ENCODE data around the gene SHB.

Gene SHB

GRCh38 chr9:38017149-38017884, 51.7 kb downstream of the SHB start:
- Histone ChIP-seq H3K36me3 (ENCODE audit: control insufficient read depth in 2 of 2, insufficient read depth in 1 of 2, low read length in 2 of 2) (peaks cover 0 to 47% of the 10 kb centered on the region in 2 experiments; a peak in 1 of 3 replicates), H3K27ac (ENCODE audit: extremely low read depth, low read depth, low read length) (no peak overlapping the region), H3K9me3 (ENCODE audit: control insufficient read depth, insufficient read depth, low read depth, low read length) (no peaks in the 10 kb centered on the region), H3K4me1 (ENCODE audit: control insufficient read depth, insufficient read depth, low read length) (peaks cover 13% of the 10 kb centered on the region), H3K4me3 (ENCODE audit: low read depth, low read length) (no peak overlapping the region)
- CTCF ChIA-PET, result interaction anchor here (0.5 to 1.6 kb wide), 6 partner anchors 69 to 310 kb away, joined by 3 to 4 read pairs (median 3); no protein-coding TSS in a partner anchor
- TF ChIP-seq ZFP69B (tag by site-specific recombination; IDR thresholded peaks at IDR 0.05) (no peak), HOXD13 (CRISPR knock-in tag; IDR thresholded peaks at IDR 0.05; ENCODE audit: borderline replicate concordance) (no peak), ZNF623 (tag by site-specific recombination; IDR thresholded peaks at IDR 0.05) (no peak)
- POLR2A ChIA-PET, result interaction anchor here (0.8 to 0.9 kb wide), 2 partner anchors 11 to 52 kb away, joined by 3 read pairs; partner anchors contain the start of gene SHB

GRCh38 chr9:38016375-38017135, 52.5 kb downstream of the SHB start:
- TF ChIP-seq ZNF404 (tag by site-specific recombination; IDR thresholded peaks at IDR 0.05) (no peak), SP7 (tag by site-specific recombination; IDR thresholded peaks at IDR 0.05) (no peak), ZNF600 (tag by site-specific recombination; IDR thresholded peaks at IDR 0.05) (peak; percentile 49; the same call in 1 of the 2 replicates), OSR2 (tag by site-specific recombination; IDR thresholded peaks at IDR 0.05) (no peak), ZBTB17 (tag by site-specific recombination; IDR thresholded peaks at IDR 0.05) (no peak)
- ChIA-PET POLR2A (interaction anchor here (0.8 to 0.9 kb wide), 2 partner anchors 12 to 53 kb away, joined by 3 read pairs; partner anchors contain the start of gene SHB), CTCF (interaction anchor here (0.5 to 1.6 kb wide), 5 partner anchors 70 to 710 kb away, joined by 3 to 4 read pairs (median 3); no protein-coding TSS in a partner anchor)
- no peak overlapping the region for H3K4me3 ChIP-seq (ENCODE audit: low read depth, low read length)
- H3K27ac ChIP-seq (ENCODE audit: extremely low read depth, low read depth, low read length), result no peak overlapping the region
- peaks cover 13% of the 10 kb centered on the region for H3K4me1 ChIP-seq (ENCODE audit: control insufficient read depth, insufficient read depth, low read length)
- peaks cover 0 to 46% of the 10 kb centered on the region in 2 experiments; a peak in 1 of 3 replicates for H3K36me3 ChIP-seq (ENCODE audit: control insufficient read depth in 2 of 2, insufficient read depth in 1 of 2, low read length in 2 of 2)
- H3K9me3 ChIP-seq (ENCODE audit: control insufficient read depth, insufficient read depth, low read depth, low read length), result no peaks in the 10 kb centered on the region

GRCh38 chr9:38015906-38016305, 53.1 kb downstream of the SHB start:
- peaks cover 13% of the 10 kb centered on the region for H3K4me1 ChIP-seq (ENCODE audit: control insufficient read depth, insufficient read depth, low read length)
- H3K27ac ChIP-seq (ENCODE audit: extremely low read depth, low read depth, low read length), result no peak overlapping the region
- H3K4me3 ChIP-seq (ENCODE audit: low read depth, low read length), result no peak overlapping the region
- no peak for TF ChIP-seq SP2 (tag by site-specific recombination; IDR thresholded peaks at IDR 0.05)
- TF ChIP-seq ZNF10 (tag by site-specific recombination; IDR thresholded peaks at IDR 0.05), result no peak
- TF ChIP-seq ZNF692 (tag by site-specific recombination; IDR thresholded peaks at IDR 0.05), result no peak
- no peak for TF ChIP-seq ZNF423 (tag by site-specific recombination; IDR thresholded peaks at IDR 0.05)
- TF ChIP-seq ZNF654 (tag by site-specific recombination; IDR thresholded peaks at IDR 0.05; ENCODE audit: low read depth), result no peak
- TF ChIP-seq ZNF658 (tag by site-specific recombination; IDR thresholded peaks at IDR 0.05), result no peak
- no peak for TF ChIP-seq ATF2 (tag by site-specific recombination; IDR thresholded peaks at IDR 0.05; ENCODE audit: low read depth)
- TF ChIP-seq HOXC10 (CRISPR knock-in tag; IDR thresholded peaks at IDR 0.05), result no peak
- no peak for TF ChIP-seq ZFHX2 (tag by site-specific recombination; conservative IDR thresholded peaks at IDR 0.05)
- TF ChIP-seq KLF1 (tag by site-specific recombination; IDR thresholded peaks at IDR 0.05), result no peak
- TF ChIP-seq ZNF791 (tag by site-specific recombination; IDR thresholded peaks at IDR 0.05), result no peak
- TF ChIP-seq ZNF174 (tag by site-specific recombination; IDR thresholded peaks at IDR 0.05), result no peak
- TF ChIP-seq KLF16 (tag by site-specific recombination; IDR thresholded peaks at IDR 0.05), result no peak
- no peak for TF ChIP-seq ZNF23 (tag by site-specific recombination; IDR thresholded peaks at IDR 0.05; ENCODE audit: borderline replicate concordance)
- no peak for TF ChIP-seq ZNF184 (tag by site-specific recombination; IDR thresholded peaks at IDR 0.05)
- no peak for TF ChIP-seq ZNF777 (tag by site-specific recombination; IDR thresholded peaks at IDR 0.05; ENCODE audit: borderline replicate concordance)
- no peak for TF ChIP-seq ZSCAN16 (tag by site-specific recombination; IDR thresholded peaks at IDR 0.05)
- TF ChIP-seq ZNF16 (tag by site-specific recombination; IDR thresholded peaks at IDR 0.05; ENCODE audit: low read depth), result no peak
- no peak for TF ChIP-seq KLF17 (tag by site-specific recombination; IDR thresholded peaks at IDR 0.05)
- H3K9me3 ChIP-seq (ENCODE audit: control insufficient read depth, insufficient read depth, low read depth, low read length), result no peaks in the 10 kb centered on the region
- ChIA-PET CTCF (interaction anchor here (0.7 to 1.6 kb wide), 3 partner anchors 104 to 710 kb away, joined by 3 read pairs; no protein-coding TSS in a partner anchor), POLR2A (no interaction called here)
- peaks cover 0 to 52% of the 10 kb centered on the region in 2 experiments; a peak in 1 of 3 replicates for H3K36me3 ChIP-seq (ENCODE audit: control insufficient read depth in 2 of 2, insufficient read depth in 1 of 2, low read length in 2 of 2)
